Measurements from ENCODE around the gene ZNF532. TPM values are rescaled to one million over a fixed set of nuclear protein-coding genes. Genes with fewer than 3 reads are reported as not detected.

Gene ZNF532
- total RNA-seq, 1 experiment from 2014 or later, result 118 TPM

DNA sequence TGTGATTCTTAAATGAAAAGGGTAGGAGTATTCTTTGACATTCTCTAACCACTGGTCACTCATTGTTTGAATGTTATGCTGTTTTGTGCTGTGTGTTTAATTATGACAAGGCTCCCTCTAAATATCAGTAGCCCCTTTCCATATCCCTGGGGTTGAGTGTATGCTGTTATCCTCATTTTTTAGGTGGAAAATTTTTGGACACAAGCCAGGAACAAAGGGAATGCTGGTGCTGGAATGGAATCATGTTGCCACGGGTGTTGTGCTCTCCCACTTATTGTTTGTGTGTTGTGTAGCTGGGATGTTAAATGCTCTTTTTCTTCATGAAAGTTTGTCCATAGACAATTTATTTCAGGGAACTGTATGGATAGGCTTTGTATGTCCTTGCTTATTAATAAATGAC is 43.3 kb downstream of the ZNF532 start:
- CTCF ChIA-PET, result no interaction called here
- Histone ChIP-seq H3K9me3 (ENCODE audit: low read depth, low read length, poor library complexity, severe bottlenecking) (no peaks in the 10 kb centered on the region), H3K27me3 (replicated peaks; ENCODE audit: insufficient read depth, low read depth, low read length, poor library complexity) (no peaks in the 10 kb centered on the region), H3K4me1 (ENCODE audit: insufficient read depth, low read length, poor library complexity, severe bottlenecking) (peaks cover 23% of the 10 kb centered on the region), H3K36me3 (ENCODE audit: insufficient read depth, low read length, poor library complexity, severe bottlenecking) (peaks cover 13% of the 10 kb centered on the region), H3K27ac (ENCODE audit: low read depth, low read length, poor library complexity, severe bottlenecking) (no peak overlapping the region), H3K4me3 (ENCODE audit: low read depth, low read length, poor library complexity, severe bottlenecking) (no peak overlapping the region)
- DNase-seq (ENCODE audit: low spot score), result no peak
- POLR2A ChIA-PET (ENCODE audit: low non-redundant PET), result no interaction called here
- intact Hi-C loops (cut with micrococcal nuclease; ENCODE audit: unreplicated experiment), result no loop called here
- no TSS peak for BruUV-seq (replicated peaks)
- no peak for TF ChIP-seq EZH2 (IDR thresholded peaks at IDR 0.05; ENCODE audit: borderline replicate concordance, low read depth, low read length, poor library complexity, severe bottlenecking)
- TF ChIP-seq, protein P1, sequence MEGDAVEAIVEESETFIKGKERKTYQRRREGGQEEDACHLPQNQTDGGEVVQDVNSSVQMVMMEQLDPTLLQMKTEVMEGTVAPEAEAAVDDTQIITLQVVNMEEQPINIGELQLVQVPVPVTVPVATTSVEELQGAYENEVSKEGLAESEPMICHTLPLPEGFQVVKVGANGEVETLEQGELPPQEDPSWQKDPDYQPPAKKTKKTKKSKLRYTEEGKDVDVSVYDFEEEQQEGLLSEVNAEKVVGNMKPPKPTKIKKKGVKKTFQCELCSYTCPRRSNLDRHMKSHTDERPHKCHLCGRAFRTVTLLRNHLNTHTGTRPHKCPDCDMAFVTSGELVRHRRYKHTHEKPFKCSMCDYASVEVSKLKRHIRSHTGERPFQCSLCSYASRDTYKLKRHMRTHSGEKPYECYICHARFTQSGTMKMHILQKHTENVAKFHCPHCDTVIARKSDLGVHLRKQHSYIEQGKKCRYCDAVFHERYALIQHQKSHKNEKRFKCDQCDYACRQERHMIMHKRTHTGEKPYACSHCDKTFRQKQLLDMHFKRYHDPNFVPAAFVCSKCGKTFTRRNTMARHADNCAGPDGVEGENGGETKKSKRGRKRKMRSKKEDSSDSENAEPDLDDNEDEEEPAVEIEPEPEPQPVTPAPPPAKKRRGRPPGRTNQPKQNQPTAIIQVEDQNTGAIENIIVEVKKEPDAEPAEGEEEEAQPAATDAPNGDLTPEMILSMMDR (conservative IDR thresholded peaks at IDR 0.05; ENCODE audit: low read depth, low read length), result no peak

DNA sequence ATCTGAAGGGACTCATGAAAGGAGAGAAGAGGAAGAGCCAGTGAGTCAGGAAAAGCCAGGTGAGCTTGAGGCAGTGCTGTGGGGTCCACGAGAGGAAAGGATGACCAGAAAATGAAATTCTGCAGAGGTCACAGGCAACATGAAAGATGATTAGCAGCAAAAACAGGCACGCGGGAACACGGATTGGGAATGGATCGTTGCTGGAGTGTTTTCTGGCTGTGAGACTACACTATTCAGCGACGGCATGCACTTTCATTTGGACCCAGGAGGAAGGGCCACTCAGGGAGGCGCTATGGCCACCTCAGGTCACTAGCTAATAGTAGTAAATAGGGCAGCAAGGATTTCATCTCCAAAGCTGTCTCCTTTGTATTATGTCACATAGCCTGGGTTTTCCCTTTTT is 44.8 kb downstream of the ZNF532 start:
- TF ChIP-seq, protein P1 (conservative IDR thresholded peaks at IDR 0.05; ENCODE audit: low read depth, low read length), result no peak
- no peak for TF ChIP-seq EZH2 (IDR thresholded peaks at IDR 0.05; ENCODE audit: borderline replicate concordance, low read depth, low read length, poor library complexity, severe bottlenecking)
- ChIA-PET CTCF (no interaction called here), POLR2A (ENCODE audit: low non-redundant PET) (no interaction called here)
- intact Hi-C loops (cut with micrococcal nuclease; ENCODE audit: unreplicated experiment), result no loop called here
- no TSS peak for BruUV-seq (replicated peaks)
- no peaks in the 10 kb centered on the region for H3K9me3 ChIP-seq (ENCODE audit: low read depth, low read length, poor library complexity, severe bottlenecking)
- no peak for DNase-seq (ENCODE audit: low spot score)
- peaks cover 12% of the 10 kb centered on the region for H3K36me3 ChIP-seq (ENCODE audit: insufficient read depth, low read length, poor library complexity, severe bottlenecking)
- H3K27me3 ChIP-seq (replicated peaks; ENCODE audit: insufficient read depth, low read depth, low read length, poor library complexity), result no peaks in the 10 kb centered on the region
- H3K4me3 ChIP-seq (ENCODE audit: low read depth, low read length, poor library complexity, severe bottlenecking), result no peak overlapping the region
- H3K4me1 ChIP-seq (ENCODE audit: insufficient read depth, low read length, poor library complexity, severe bottlenecking), result peaks cover 30% of the 10 kb centered on the region
- H3K27ac ChIP-seq (ENCODE audit: low read depth, low read length, poor library complexity, severe bottlenecking), result no peak overlapping the region

DNA sequence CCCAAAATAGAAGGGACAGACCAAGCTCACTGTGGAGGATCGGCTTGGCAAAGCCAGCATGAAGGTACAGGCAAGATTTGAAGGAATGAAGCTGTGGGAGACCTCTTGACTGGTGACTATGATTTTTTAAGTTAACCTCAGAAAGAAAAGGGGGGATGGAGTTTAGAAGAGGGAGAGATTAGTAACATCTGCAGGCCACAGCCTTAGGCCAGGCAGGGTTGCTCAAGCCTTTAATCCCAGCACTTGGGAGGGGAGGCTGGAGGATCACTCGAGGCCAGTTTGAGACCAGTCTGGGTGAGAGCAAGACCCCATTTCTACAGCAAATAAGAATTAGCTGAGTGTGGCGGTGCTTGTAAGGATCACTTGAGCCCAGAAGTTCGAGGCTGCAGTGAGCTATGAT is 46.6 kb downstream of the ZNF532 start:
- Histone ChIP-seq H3K27me3 (replicated peaks; ENCODE audit: insufficient read depth, low read depth, low read length, poor library complexity) (no peaks in the 10 kb centered on the region), H3K9me3 (ENCODE audit: low read depth, low read length, poor library complexity, severe bottlenecking) (no peaks in the 10 kb centered on the region), H3K36me3 (ENCODE audit: insufficient read depth, low read length, poor library complexity, severe bottlenecking) (peaks cover under 1% of the 10 kb centered on the region), H3K27ac (ENCODE audit: low read depth, low read length, poor library complexity, severe bottlenecking) (peak overlapping the region; percentile 51), H3K4me3 (ENCODE audit: low read depth, low read length, poor library complexity, severe bottlenecking) (no peak overlapping the region), H3K4me1 (ENCODE audit: insufficient read depth, low read length, poor library complexity, severe bottlenecking) (peaks cover 43% of the 10 kb centered on the region)
- ChIA-PET POLR2A (ENCODE audit: low non-redundant PET) (no interaction called here), CTCF (no interaction called here)
- TF ChIP-seq EZH2 (IDR thresholded peaks at IDR 0.05; ENCODE audit: borderline replicate concordance, low read depth, low read length, poor library complexity, severe bottlenecking), result no peak
- TF ChIP-seq, protein P1 (conservative IDR thresholded peaks at IDR 0.05; ENCODE audit: low read depth, low read length), result no peak
- intact Hi-C loops (cut with micrococcal nuclease; ENCODE audit: unreplicated experiment), result no loop called here
- DNase-seq (ENCODE audit: low spot score), result no peak
- no TSS peak for BruUV-seq (replicated peaks)
